OCI-LY7 (cell line): Measurements from ENCODE around the gene SBF2.

Experiments used
- EZH2phosphoT487 ChIP-seq: fragments of 200-600 bp; sonication (generic); IDR thresholded peaks from 2 replicates; pipeline ENCODE4 v1.6.1; 2018; ENCODE audit warnings: low read depth, borderline replicate concordance, mild to moderate bottlenecking, mixed run types, antibody characterized with exemption, low read length, moderate library complexity, mixed read lengths
- TF ChIP-seq, protein P1 (sequence below): fragments of 200-600 bp; sonication (generic); conservative IDR thresholded peaks from 2 replicates; pipeline ENCODE4 v1.5.1; 2014; ENCODE audit warnings: mild to moderate bottlenecking, antibody characterized with exemption, low read length, moderate library complexity, mixed read lengths

DNA sequence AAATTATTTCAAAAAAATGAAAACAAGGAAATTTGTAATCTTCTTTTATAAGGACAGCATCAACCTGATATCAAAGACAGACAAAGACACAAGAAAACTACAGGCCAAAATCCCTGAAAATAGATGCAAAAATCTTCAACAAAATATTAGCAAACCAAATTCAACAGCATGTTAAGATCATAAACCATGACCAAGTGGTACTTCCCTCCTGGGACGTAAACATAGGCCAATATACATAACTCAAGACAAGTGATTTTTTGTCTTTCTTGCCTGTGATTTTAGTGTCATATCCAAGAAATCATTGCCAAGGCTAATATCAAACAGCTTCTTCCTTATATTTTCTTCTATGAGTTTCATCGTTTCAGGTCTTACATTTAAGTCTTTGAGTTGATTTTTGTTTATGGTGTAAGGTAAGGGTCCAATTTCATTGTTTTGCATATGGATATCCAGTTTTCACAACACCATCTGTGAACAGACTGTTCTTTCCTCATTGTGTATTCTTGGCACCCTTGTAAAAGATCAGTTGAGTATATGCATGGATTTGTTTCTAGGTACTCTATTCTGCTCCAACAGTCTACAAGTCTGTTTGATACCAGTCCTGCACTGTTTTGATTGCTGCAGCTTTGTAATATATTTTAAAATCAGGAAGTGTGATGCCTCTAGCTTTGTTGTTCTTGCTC lies 50.0 kb downstream of the SBF2 start:
- TF ChIP-seq, protein P1, sequence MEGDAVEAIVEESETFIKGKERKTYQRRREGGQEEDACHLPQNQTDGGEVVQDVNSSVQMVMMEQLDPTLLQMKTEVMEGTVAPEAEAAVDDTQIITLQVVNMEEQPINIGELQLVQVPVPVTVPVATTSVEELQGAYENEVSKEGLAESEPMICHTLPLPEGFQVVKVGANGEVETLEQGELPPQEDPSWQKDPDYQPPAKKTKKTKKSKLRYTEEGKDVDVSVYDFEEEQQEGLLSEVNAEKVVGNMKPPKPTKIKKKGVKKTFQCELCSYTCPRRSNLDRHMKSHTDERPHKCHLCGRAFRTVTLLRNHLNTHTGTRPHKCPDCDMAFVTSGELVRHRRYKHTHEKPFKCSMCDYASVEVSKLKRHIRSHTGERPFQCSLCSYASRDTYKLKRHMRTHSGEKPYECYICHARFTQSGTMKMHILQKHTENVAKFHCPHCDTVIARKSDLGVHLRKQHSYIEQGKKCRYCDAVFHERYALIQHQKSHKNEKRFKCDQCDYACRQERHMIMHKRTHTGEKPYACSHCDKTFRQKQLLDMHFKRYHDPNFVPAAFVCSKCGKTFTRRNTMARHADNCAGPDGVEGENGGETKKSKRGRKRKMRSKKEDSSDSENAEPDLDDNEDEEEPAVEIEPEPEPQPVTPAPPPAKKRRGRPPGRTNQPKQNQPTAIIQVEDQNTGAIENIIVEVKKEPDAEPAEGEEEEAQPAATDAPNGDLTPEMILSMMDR: no peak
- TF ChIP-seq EZH2phosphoT487: no peak
